ACC112 (cell line): Measurements from ENCODE around the gene EXO1.
"Not testable (repeated sequence)": the region's sequence is repeated elsewhere in the genome, so short reads cannot be mapped to it uniquely, and the experiment has no call there.

Source experiments
- H2AFZ ChIP-seq: fragments of 200-600 bp; sonication (generic); one replicate; pipeline ENCODE4 v1.6.0; 2017; ENCODE audit warnings: antibody characterized with exemption, low read length; ENCODE audit not compliant: unreplicated experiment
- H3K27ac ChIP-seq: fragments of 200-600 bp; sonication (generic); 2 replicates; pipeline ENCODE4 v1.5.1; 2014; ENCODE audit warnings: low read depth, mild to moderate bottlenecking, antibody characterized with exemption, low read length, moderate library complexity
- H3K27me3 ChIP-seq: fragments of 200-600 bp; sonication (generic); 2 replicates; pipeline ENCODE4 v1.6.1; 2014; ENCODE audit warnings: mild to moderate bottlenecking, antibody characterized with exemption, low read length, moderate library complexity, mixed read lengths; ENCODE audit not compliant: insufficient read depth
- H3K36me3 ChIP-seq: fragments of 200-600 bp; sonication (generic); 2 replicates; pipeline ENCODE4 v1.6.1; 2016; ENCODE audit warnings: mild to moderate bottlenecking, antibody characterized with exemption, low read length, moderate library complexity, mixed read lengths; ENCODE audit not compliant: insufficient read depth
- H3K4me1 ChIP-seq: fragments of 200-600 bp; sonication (generic); one replicate; pipeline ENCODE4 v1.6.1; 2016; ENCODE audit warnings: low read length, mixed read lengths; ENCODE audit not compliant: insufficient read depth, unreplicated experiment, control insufficient read depth
- H3K4me3 ChIP-seq: fragments of 200-600 bp; sonication (generic); 2 replicates; pipeline ENCODE4 v1.5.1; 2014; ENCODE audit warnings: mild to moderate bottlenecking, low read depth, low read length
- H3K79me2 ChIP-seq: fragments of 200-600 bp; sonication (generic); one replicate; pipeline ENCODE4 v1.6.0; 2016; ENCODE audit warnings: low read length; ENCODE audit not compliant: control insufficient read depth, unreplicated experiment, insufficient read depth

Gene EXO1

GRCh38 chr1:241817956-241818612 is 29.9 kb upstream of the EXO1 start:
- Histone ChIP-seq H3K36me3 (no peaks in the 10 kb centered on the region), H3K4me1 (peaks cover 13% of the 10 kb centered on the region), H3K27me3 (no peaks in the 10 kb centered on the region), H3K27ac (peak overlapping the region; percentile 68), H3K79me2 (no peaks in the 10 kb centered on the region), H3K4me3 (no peak overlapping the region), H2AFZ (no peak overlapping the region)

- H3K36me3 ChIP-seq = no peaks in the 10 kb centered on the region
- no peak overlapping the region for H3K4me3 ChIP-seq
- no peaks in the 10 kb centered on the region for H3K27me3 ChIP-seq
- no peak overlapping the region for H2AFZ ChIP-seq
- no peak overlapping the region for H3K27ac ChIP-seq
- peaks cover 13% of the 10 kb centered on the region for H3K4me1 ChIP-seq
- H3K79me2 ChIP-seq = no peaks in the 10 kb centered on the region
Measured at GRCh38 chr1:241819340-241819866, 28.6 kb upstream of the EXO1 start.

GRCh38 chr1:241821363-241821762 is 26.6 kb upstream of the EXO1 start:
- Histone ChIP-seq H2AFZ (no peak overlapping the region), H3K79me2 (no peaks in the 10 kb centered on the region), H3K4me3 (no peak overlapping the region), H3K36me3 (no peaks in the 10 kb centered on the region), H3K27ac (no peak overlapping the region), H3K27me3 (no peaks in the 10 kb centered on the region), H3K4me1 (peaks cover 18% of the 10 kb centered on the region)

GRCh38 chr1:241822846-241823245 is 25.2 kb upstream of the EXO1 start:
- H3K27me3 ChIP-seq = no peaks in the 10 kb centered on the region
- H3K4me1 ChIP-seq = peaks cover 6% of the 10 kb centered on the region
- no peaks in the 10 kb centered on the region for H3K79me2 ChIP-seq
- H2AFZ ChIP-seq = no peak overlapping the region
- no peaks in the 10 kb centered on the region for H3K36me3 ChIP-seq
- no peak overlapping the region for H3K27ac ChIP-seq
- no peak overlapping the region for H3K4me3 ChIP-seq

- H3K4me1 ChIP-seq = peaks cover 14% of the 10 kb centered on the region
- H3K27ac ChIP-seq = no peak overlapping the region
- no peaks in the 10 kb centered on the region for H3K36me3 ChIP-seq
- H3K79me2 ChIP-seq = no peaks in the 10 kb centered on the region
- H2AFZ ChIP-seq = no peak overlapping the region
- no peak overlapping the region for H3K4me3 ChIP-seq
- H3K27me3 ChIP-seq = no peaks in the 10 kb centered on the region
Measured at GRCh38 chr1:241823925-241824324, 24.1 kb upstream of the EXO1 start.

- Histone ChIP-seq H3K36me3 (no peaks in the 10 kb centered on the region), H3K4me3 (peak overlapping the region; percentile 54; the same call in 1 of the 2 replicates), H3K4me1 (peaks cover 15% of the 10 kb centered on the region), H3K27me3 (no peaks in the 10 kb centered on the region), H3K27ac (no peak overlapping the region), H2AFZ (peak overlapping the region; percentile 83), H3K79me2 (no peaks in the 10 kb centered on the region)
Measured at GRCh38 chr1:241825581-241825980, 22.4 kb upstream of the EXO1 start.

- H3K27ac ChIP-seq, H3K79me2 ChIP-seq, H3K4me3 ChIP-seq, H2AFZ ChIP-seq, H3K27me3 ChIP-seq, H3K36me3 ChIP-seq: not testable (repeated sequence)
- H3K4me1 ChIP-seq = peaks cover 15% of the 10 kb centered on the region
Measured at GRCh38 chr1:241826613-241827012, 21.4 kb upstream of the EXO1 start.

- Histone ChIP-seq H3K27me3 (no peaks in the 10 kb centered on the region), H3K79me2 (no peaks in the 10 kb centered on the region), H2AFZ (no peak overlapping the region), H3K36me3 (no peaks in the 10 kb centered on the region), H3K4me1 (peaks cover 15% of the 10 kb centered on the region), H3K27ac (no peak overlapping the region), H3K4me3 (no peak overlapping the region)
Measured at GRCh38 chr1:241827264-241827663, 20.7 kb upstream of the EXO1 start.

- H3K79me2 ChIP-seq = no peaks in the 10 kb centered on the region
- no peaks in the 10 kb centered on the region for H3K27me3 ChIP-seq
- H3K4me3 ChIP-seq = no peak overlapping the region
- H3K4me1 ChIP-seq = peaks cover 15% of the 10 kb centered on the region
- H2AFZ ChIP-seq = peak overlapping the region; percentile 3
- H3K36me3 ChIP-seq = no peaks in the 10 kb centered on the region
- H3K27ac ChIP-seq = no peak overlapping the region
Measured at GRCh38 chr1:241828463-241829021, 19.5 kb upstream of the EXO1 start.

GRCh38 chr1:241829468-241829867 is 18.5 kb upstream of the EXO1 start:
- no peaks in the 10 kb centered on the region for H3K79me2 ChIP-seq
- no peak overlapping the region for H3K27ac ChIP-seq
- no peaks in the 10 kb centered on the region for H3K36me3 ChIP-seq
- no peak overlapping the region for H3K4me3 ChIP-seq
- peaks cover 15% of the 10 kb centered on the region for H3K4me1 ChIP-seq
- H2AFZ ChIP-seq = no peak overlapping the region
- no peaks in the 10 kb centered on the region for H3K27me3 ChIP-seq

GRCh38 chr1:241834733-241835377 is 13.1 kb upstream of the EXO1 start:
- no peaks in the 10 kb centered on the region for H3K36me3 ChIP-seq
- peak overlapping the region; percentile 1 for H2AFZ ChIP-seq
- no peak overlapping the region for H3K27ac ChIP-seq
- peaks cover 14% of the 10 kb centered on the region for H3K4me1 ChIP-seq
- no peaks in the 10 kb centered on the region for H3K79me2 ChIP-seq
- H3K27me3 ChIP-seq = no peaks in the 10 kb centered on the region
- H3K4me3 ChIP-seq = no peak overlapping the region
